Endometrial microvascular endothelial cells (primary cell): ENCODE results near the gene KCTD1. TPM values are rescaled to one million over a fixed set of nuclear protein-coding genes. Genes with fewer than 3 reads are reported as not detected.

Experiments used
- in situ Hi-C: cut with HindIII; loops from 2 replicates; pipeline ENCODE4 v1.10.0; 2017; ENCODE audit warnings: low sequenced_read_pairs, low pct_unique_long_range_greater_than_20kb; ENCODE audit errors: inconsistent ontology term
- total RNA-seq: library from RNA; depleted of rRNA; stranded (reverse); fragments of >200 nt; gene quantifications from one replicate; pipeline ENCODE4 v1.2.3, GENCODE V29; 2015; ENCODE audit errors: inconsistent ontology term

The KCTD1 gene
- total RNA-seq, 1 donor from 2014 or later, result 8.3 TPM

GRCh38 chr18:26416652-26417150 is 131.7 kb downstream of the KCTD1 start:
- in situ Hi-C loops, result no loop called here

GRCh38 chr18:26415631-26416030 is 132.7 kb downstream of the KCTD1 start:
- in situ Hi-C loops, result no loop called here

GRCh38 chr18:26414901-26415440 is 133.4 kb downstream of the KCTD1 start:
- in situ Hi-C loops, result no loop called here

GRCh38 chr18:26409091-26409490 is 139.3 kb downstream of the KCTD1 start:
- in situ Hi-C loops, result no loop called here

- in situ Hi-C loops, result no loop called here
These were observed 140.4 kb downstream of the KCTD1 start for GRCh38 chr18:26407736-26408601.

GRCh38 chr18:26406854-26407517 is 141.4 kb downstream of the KCTD1 start:
- in situ Hi-C loops, result no loop called here

- in situ Hi-C loops, result no loop called here
These were observed 142.0 kb downstream of the KCTD1 start for GRCh38 chr18:26406324-26406723.

GRCh38 chr18:26405190-26405801 is 143.1 kb downstream of the KCTD1 start:
- in situ Hi-C loops, result no loop called here
